Left hindlimb (tissue), 1 donor: ENCODE measurements around the gene ACAP1.
"Not testable (repeated sequence)": the region's sequence is repeated elsewhere in the genome, so short reads cannot be mapped to it uniquely, and the experiment has no call there.

ENCODE experiments used
- DNase-seq: peaks from one replicate; pipeline ENCODE4 v3.0.0-alpha.2; 2018

The ACAP1 gene

GRCh38 chr17:7356072-7356549 is 19.8 kb downstream of the ACAP1 start:
- DNase-seq = peak; percentile 83

GRCh38 chr17:7356756-7357155 is 20.4 kb downstream of the ACAP1 start:
- DNase-seq = peak; percentile 32

- no peak for DNase-seq
Observed at GRCh38 chr17:7357381-7357780, 21.1 kb downstream of the ACAP1 start.

- no peak for DNase-seq
Observed at GRCh38 chr17:7361906-7362305, 25.6 kb downstream of the ACAP1 start.

- DNase-seq = no peak
Observed at GRCh38 chr17:7363311-7363710, 27.0 kb downstream of the ACAP1 start.

GRCh38 chr17:7365963-7366362 is 29.6 kb downstream of the ACAP1 start:
- not testable (repeated sequence) for DNase-seq

GRCh38 chr17:7367083-7367482 is 30.8 kb downstream of the ACAP1 start:
- no peak for DNase-seq

- DNase-seq = no peak
Observed at GRCh38 chr17:7367918-7368598, 31.7 kb downstream of the ACAP1 start.

GRCh38 chr17:7368599-7368994 is 32.3 kb downstream of the ACAP1 start:
- not testable (repeated sequence) for DNase-seq

GRCh38 chr17:7369825-7370224 is 33.5 kb downstream of the ACAP1 start:
- DNase-seq = no peak

GRCh38 chr17:7370853-7371252 is 34.5 kb downstream of the ACAP1 start:
- no peak for DNase-seq

GRCh38 chr17:7374353-7374752 is 38.0 kb downstream of the ACAP1 start:
- DNase-seq = no peak

- no peak for DNase-seq
Observed at GRCh38 chr17:7379134-7379533, 42.8 kb downstream of the ACAP1 start.

- peak; percentile 64 for DNase-seq
Observed at GRCh38 chr17:7380321-7380720, 44.0 kb downstream of the ACAP1 start.

- DNase-seq = no peak
Observed at GRCh38 chr17:7380855-7381683, 44.7 kb downstream of the ACAP1 start, which contains the start of gene TNK1. TNK1 (plus strand) TSS chr17:7381089; CDS start chr17:7382927, 1,838 bp downstream.

- DNase-seq = no peak
Observed at GRCh38 chr17:7382901-7383300, 46.6 kb downstream of the ACAP1 start.

- no peak for DNase-seq
Observed at GRCh38 chr17:7383371-7383741, 47.0 kb downstream of the ACAP1 start.

- peak; percentile 61 for DNase-seq
Observed at GRCh38 chr17:7383742-7384488, 47.6 kb downstream of the ACAP1 start.

GRCh38 chr17:7384489-7385081 is 48.3 kb downstream of the ACAP1 start:
- no peak for DNase-seq

GRCh38 chr17:7388856-7389255 is 52.5 kb downstream of the ACAP1 start:
- no peak for DNase-seq

GRCh38 chr17:7389924-7390910 is 53.9 kb downstream of the ACAP1 start:
- no peak for DNase-seq

- DNase-seq = no peak
Observed at GRCh38 chr17:7391307-7391706, 55.0 kb downstream of the ACAP1 start.
